HEK293 (cell line): ENCODE data around the gene PDPK1.

ENCODE experiments used
- CTCF ChIA-PET: fragments of 350-600 bp; formaldehyde crosslinking; extraction: SDS; loops from one replicate; lab custom pipeline; 2021; ENCODE audit warnings: antibody characterized with exemption; lab: Yijun Ruan, JAX
- POLR2A ChIA-PET: fragments of 300-600 bp; formaldehyde crosslinking; extraction: SDS; loops from one replicate; lab custom pipeline; 2020; ENCODE audit warnings: antibody characterized with exemption, inconsistent platforms; lab: Yijun Ruan, JAX
- H3K27ac ChIP-seq: fragments of 200-500 bp; sonication (Bioruptor generic); 2 replicates; pipeline ENCODE4 v1.5.1; 2014; ENCODE audit warnings: low read depth, low read length, control low read depth, inconsistent platforms; ENCODE audit errors: extremely low read depth
- H3K36me3 ChIP-seq, 2 experiments: fragments of 200-500 bp in 1 of 2; sonication (Bioruptor generic) in 1 of 2; 1 replicate in 1 of 2; 2 replicates in 1 of 2; pipeline ENCODE4 v1.5.1; 2014 to 2017; ENCODE audit warnings: inconsistent platforms in 2 of 2, low read length in 2 of 2; ENCODE audit not compliant: control insufficient read depth in 2 of 2, insufficient read depth in 1 of 2
- H3K4me1 ChIP-seq: fragments of 200-500 bp; sonication (Bioruptor generic); 2 replicates; pipeline ENCODE4 v1.5.1; 2014; ENCODE audit warnings: mild to moderate bottlenecking, low read length, inconsistent platforms; ENCODE audit not compliant: control insufficient read depth, insufficient read depth
- H3K4me3 ChIP-seq: 2 replicates; pipeline ENCODE4 v1.5.1; 2011; ENCODE audit warnings: low read depth, mild to moderate bottlenecking, control low read depth, low read length, moderate library complexity
- H3K9me3 ChIP-seq: fragments of 200-500 bp; sonication (Bioruptor generic); 2 replicates; pipeline ENCODE4 v1.5.1; 2014; ENCODE audit warnings: low read depth, low read length, inconsistent platforms; ENCODE audit not compliant: control insufficient read depth, insufficient read depth
- HIC1 ChIP-seq: fragments of 450-650 bp; formaldehyde crosslinking; IDR thresholded peaks from 2 replicates; pipeline ENCODE4 v1.5.1; 2016; ENCODE audit warnings: missing biosample characterization, missing genetic modification characterization
- PBX3 ChIP-seq: sonication (generic); formaldehyde crosslinking; IDR thresholded peaks from 2 replicates; pipeline ENCODE4 v1.8.1; 2022; ENCODE audit warnings: mild to moderate bottlenecking, moderate library complexity, missing genetic modification reagents
- PRDM10 ChIP-seq: fragments of 450-650 bp; formaldehyde crosslinking; IDR thresholded peaks from 2 replicates; pipeline ENCODE4 v1.5.1; 2016; ENCODE audit warnings: missing biosample characterization, missing genetic modification characterization
- YY2 ChIP-seq: fragments of 450-650 bp; formaldehyde crosslinking; IDR thresholded peaks from 2 replicates; pipeline ENCODE4 v1.5.1; 2016; ENCODE audit warnings: missing biosample characterization, missing genetic modification characterization
- ZBTB21 ChIP-seq: fragments of 450-650 bp; formaldehyde crosslinking; IDR thresholded peaks from 2 replicates; pipeline ENCODE4 v1.5.1; 2017; ENCODE audit warnings: missing biosample characterization, missing genetic modification characterization
- ZFP69B ChIP-seq: fragments of 450-650 bp; formaldehyde crosslinking; IDR thresholded peaks from 2 replicates; pipeline ENCODE4 v1.5.1; 2016; ENCODE audit warnings: missing biosample characterization, missing genetic modification characterization
- ZNF175 ChIP-seq: fragments of 450-650 bp; formaldehyde crosslinking; IDR thresholded peaks from 2 replicates; pipeline ENCODE4 v1.5.1; 2016; ENCODE audit warnings: missing biosample characterization, missing genetic modification characterization
- ZNF221 ChIP-seq: fragments of 450-650 bp; formaldehyde crosslinking; IDR thresholded peaks from 2 replicates; pipeline ENCODE4 v1.5.1; 2017; ENCODE audit warnings: missing biosample characterization, missing genetic modification characterization, borderline replicate concordance
- ZNF510 ChIP-seq: fragments of 450-650 bp; formaldehyde crosslinking; IDR thresholded peaks from 2 replicates; pipeline ENCODE4 v1.5.1; 2018; ENCODE audit warnings: mild to moderate bottlenecking, missing genetic modification characterization, missing biosample characterization; ENCODE audit not compliant: insufficient replicate concordance
- ZNF544 ChIP-seq: fragments of 450-650 bp; formaldehyde crosslinking; IDR thresholded peaks from 2 replicates; pipeline ENCODE4 v1.5.0; 2017; ENCODE audit warnings: missing biosample characterization, missing genetic modification characterization
- ZNF555 ChIP-seq: fragments of 450-650 bp; formaldehyde crosslinking; conservative IDR thresholded peaks from 2 replicates; pipeline ENCODE4 v1.5.1; 2017; ENCODE audit warnings: missing biosample characterization, mild to moderate bottlenecking, missing genetic modification characterization, inconsistent platforms
- ZNF558 ChIP-seq: fragments of 450-650 bp; formaldehyde crosslinking; IDR thresholded peaks from 2 replicates; pipeline ENCODE4 v1.5.1; 2016; ENCODE audit warnings: missing biosample characterization, missing genetic modification characterization
- ZNF610 ChIP-seq: fragments of 450-650 bp; formaldehyde crosslinking; IDR thresholded peaks from 2 replicates; pipeline ENCODE4 v1.5.1; 2016; ENCODE audit warnings: missing biosample characterization, missing genetic modification characterization, borderline replicate concordance
- ZNF670 ChIP-seq: fragments of 450-650 bp; formaldehyde crosslinking; IDR thresholded peaks from 2 replicates; pipeline ENCODE4 v1.5.1; 2016; ENCODE audit warnings: missing biosample characterization, missing genetic modification characterization, low read depth
- ZNF677 ChIP-seq: fragments of 450-650 bp; IDR thresholded peaks from 2 replicates; pipeline ENCODE4 v1.5.0; 2018; ENCODE audit warnings: missing biosample characterization, mild to moderate bottlenecking, missing genetic modification characterization, moderate library complexity
- ZNF768 ChIP-seq: fragments of 450-650 bp; formaldehyde crosslinking; IDR thresholded peaks from 2 replicates; pipeline ENCODE4 v1.5.1; 2018; ENCODE audit warnings: missing biosample characterization, mild to moderate bottlenecking, missing genetic modification characterization
- TF ChIP-seq, protein P1 (sequence below): IDR thresholded peaks from 2 replicates; pipeline ENCODE4 v1.6.1; 2011; ENCODE audit warnings: mild to moderate bottlenecking, low read depth, low read length, borderline replicate concordance
- TF ChIP-seq, protein P2 (sequence below): fragments of 450-650 bp; formaldehyde crosslinking; IDR thresholded peaks from 2 replicates; pipeline ENCODE4 v1.5.1; 2016; ENCODE audit warnings: missing biosample characterization, missing genetic modification characterization, borderline replicate concordance
- TF ChIP-seq, protein P3 (sequence below): fragments of 450-650 bp; formaldehyde crosslinking; IDR thresholded peaks from 2 replicates; pipeline ENCODE4 v1.5.1; 2016; ENCODE audit warnings: missing biosample characterization, missing genetic modification characterization

The PDPK1 gene

GRCh38 chr16:2609827-2610470 lies 72.1 kb downstream of the PDPK1 start (continued):
- TF ChIP-seq PRDM10 (tag by site-specific recombination) (no peak), ZNF555 (no peak), ZFP69B (no peak), ZNF175 (tag by site-specific recombination) (no peak), ZNF670 (tag by site-specific recombination) (no peak), ZBTB21 (tag by site-specific recombination) (no peak), ZNF677 (tag by site-specific recombination) (no peak), PBX3 (CRISPR knock-in tag) (no peak), HIC1 (tag by site-specific recombination) (no peak), ZNF544 (tag by site-specific recombination) (no peak)
- TF ChIP-seq, protein P1, sequence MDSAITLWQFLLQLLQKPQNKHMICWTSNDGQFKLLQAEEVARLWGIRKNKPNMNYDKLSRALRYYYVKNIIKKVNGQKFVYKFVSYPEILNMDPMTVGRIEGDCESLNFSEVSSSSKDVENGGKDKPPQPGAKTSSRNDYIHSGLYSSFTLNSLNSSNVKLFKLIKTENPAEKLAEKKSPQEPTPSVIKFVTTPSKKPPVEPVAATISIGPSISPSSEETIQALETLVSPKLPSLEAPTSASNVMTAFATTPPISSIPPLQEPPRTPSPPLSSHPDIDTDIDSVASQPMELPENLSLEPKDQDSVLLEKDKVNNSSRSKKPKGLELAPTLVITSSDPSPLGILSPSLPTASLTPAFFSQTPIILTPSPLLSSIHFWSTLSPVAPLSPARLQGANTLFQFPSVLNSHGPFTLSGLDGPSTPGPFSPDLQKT: no peak

DNA sequence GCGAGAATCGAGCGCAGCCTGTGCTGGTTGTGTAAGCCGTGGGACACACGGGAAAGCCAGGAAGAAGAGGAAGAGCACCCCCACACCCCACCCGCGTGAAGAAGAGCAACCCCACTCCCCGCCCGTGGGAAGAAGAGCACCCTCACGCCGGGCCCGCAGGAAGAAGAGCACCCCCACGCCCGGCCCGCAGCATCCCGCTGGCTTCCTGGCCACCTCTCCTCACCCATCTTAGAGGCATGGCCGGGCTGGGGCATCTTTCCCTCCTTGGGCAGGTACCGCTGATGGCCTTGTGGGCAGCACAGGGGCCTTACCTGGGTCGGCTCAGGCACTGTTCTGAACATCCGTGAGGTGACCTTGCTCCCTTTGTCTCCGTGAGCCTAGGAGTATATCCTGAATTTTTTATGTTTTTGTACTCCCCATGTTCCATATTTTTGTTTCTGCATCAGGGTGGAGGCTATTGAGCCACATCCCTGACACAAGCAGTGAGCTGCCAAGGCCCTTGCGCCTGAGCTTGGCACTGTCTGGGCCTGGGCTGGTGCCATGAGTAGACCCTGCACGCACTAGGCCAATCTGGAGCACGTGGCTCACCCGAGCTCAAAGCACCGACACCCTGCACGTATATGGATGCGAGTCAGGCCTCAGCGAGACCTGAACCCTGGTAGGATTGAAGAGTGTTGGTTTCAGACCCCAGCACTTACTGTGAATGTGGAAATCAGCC lies 73.1 kb downstream of the PDPK1 start:
- TF ChIP-seq, protein P2, sequence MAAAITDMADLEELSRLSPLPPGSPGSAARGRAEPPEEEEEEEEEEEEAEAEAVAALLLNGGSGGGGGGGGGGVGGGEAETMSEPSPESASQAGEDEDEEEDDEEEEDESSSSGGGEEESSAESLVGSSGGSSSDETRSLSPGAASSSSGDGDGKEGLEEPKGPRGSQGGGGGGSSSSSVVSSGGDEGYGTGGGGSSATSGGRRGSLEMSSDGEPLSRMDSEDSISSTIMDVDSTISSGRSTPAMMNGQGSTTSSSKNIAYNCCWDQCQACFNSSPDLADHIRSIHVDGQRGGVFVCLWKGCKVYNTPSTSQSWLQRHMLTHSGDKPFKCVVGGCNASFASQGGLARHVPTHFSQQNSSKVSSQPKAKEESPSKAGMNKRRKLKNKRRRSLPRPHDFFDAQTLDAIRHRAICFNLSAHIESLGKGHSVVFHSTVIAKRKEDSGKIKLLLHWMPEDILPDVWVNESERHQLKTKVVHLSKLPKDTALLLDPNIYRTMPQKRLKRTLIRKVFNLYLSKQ (tag by site-specific recombination): no peak
- no peak for TF ChIP-seq ZNF221 (tag by site-specific recombination)
- no peak for TF ChIP-seq YY2
- no peak for TF ChIP-seq ZNF558 (tag by site-specific recombination)
- TF ChIP-seq, protein P3, sequence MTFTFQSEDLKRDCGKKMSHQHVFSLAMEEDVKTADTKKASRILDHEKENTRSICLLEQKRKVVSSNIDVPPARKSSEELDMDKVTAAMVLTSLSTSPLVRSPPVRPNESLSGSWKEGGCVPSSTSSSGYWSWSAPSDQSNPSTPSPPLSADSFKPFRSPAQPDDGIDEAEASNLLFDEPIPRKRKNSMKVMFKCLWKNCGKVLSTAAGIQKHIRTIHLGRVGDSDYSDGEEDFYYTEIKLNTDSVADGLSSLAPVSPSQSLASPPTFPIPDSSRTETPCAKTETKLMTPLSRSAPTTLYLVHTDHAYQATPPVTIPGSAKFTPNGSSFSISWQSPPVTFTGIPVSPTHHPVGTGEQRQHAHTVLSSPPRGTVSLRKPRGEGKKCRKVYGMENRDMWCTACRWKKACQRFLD (tag by site-specific recombination): no peak
- TF ChIP-seq ZNF610 (tag by site-specific recombination): no peak
- no peak for TF ChIP-seq ZNF510 (tag by site-specific recombination)
- TF ChIP-seq ZNF768: no peak
- peaks cover 3 to 24% of the 10 kb centered on the region in 2 experiments; a peak in 2 of 3 replicates for H3K36me3 ChIP-seq
- ChIA-PET CTCF (no interaction called here), POLR2A (no interaction called here)
- no peak overlapping the region for H3K27ac ChIP-seq
- H3K4me3 ChIP-seq: no peak overlapping the region
- no peaks in the 10 kb centered on the region for H3K4me1 ChIP-seq
- no peaks in the 10 kb centered on the region for H3K9me3 ChIP-seq
